ENCODE measurements around the gene CYP17A1.
"Not testable (repeated sequence)": the region's sequence is repeated elsewhere in the genome, so short reads cannot be mapped to it uniquely, and the experiment has no call there.

CYP17A1 gene

GRCh38 chr10:102837230-102837721 lies at the start of gene CYP17A1:
TSS of gene CYP17A1 (minus strand) at chr10:102837413. CDS start at chr10:102837361, 52 bp downstream.
- peak; percentile 25 for DNase-seq

GRCh38 chr10:102880256-102880655 lies 43.0 kb upstream of the CYP17A1 start:
- DNase-seq: no peak

- no peak for DNase-seq
These were observed 41.4 kb upstream of the CYP17A1 start for GRCh38 chr10:102878629-102879028.

GRCh38 chr10:102876747-102877153 lies 39.5 kb upstream of the CYP17A1 start:
- DNase-seq: no peak

GRCh38 chr10:102872163-102872562 lies 35.0 kb upstream of the CYP17A1 start:
- DNase-seq: peak; percentile 15

- DNase-seq: no peak
These were observed 33.0 kb upstream of the CYP17A1 start for GRCh38 chr10:102870221-102870620.

- peak; percentile 40 for DNase-seq
These were observed 32.3 kb upstream of the CYP17A1 start, which contains the start of gene AS3MT for GRCh38 chr10:102869258-102870198. TSS of gene AS3MT (plus strand) at chr10:102869470. CDS start at chr10:102869593, 123 bp downstream.

GRCh38 chr10:102868911-102869257 lies 31.7 kb upstream of the CYP17A1 start:
- peak; percentile 28 for DNase-seq

- no peak for DNase-seq
These were observed 28.4 kb upstream of the CYP17A1 start for GRCh38 chr10:102865620-102866019.

GRCh38 chr10:102863660-102864059 lies 26.4 kb upstream of the CYP17A1 start:
- DNase-seq: no peak

- DNase-seq: no peak
These were observed 22.7 kb upstream of the CYP17A1 start for GRCh38 chr10:102859911-102860310.

- DNase-seq: no peak
These were observed 19.7 kb upstream of the CYP17A1 start for GRCh38 chr10:102856758-102857424.

GRCh38 chr10:102855731-102856436 lies 18.7 kb upstream of the CYP17A1 start:
- DNase-seq: peak; percentile 99

GRCh38 chr10:102853237-102853636 lies 16.0 kb upstream of the CYP17A1 start:
- not testable (repeated sequence) for DNase-seq

GRCh38 chr10:102850025-102850518 lies 12.9 kb upstream of the CYP17A1 start:
- no peak for DNase-seq

GRCh38 chr10:102845352-102845902 lies 8.2 kb upstream of the CYP17A1 start:
- DNase-seq: no peak

GRCh38 chr10:102844190-102844776 lies 7.1 kb upstream of the CYP17A1 start:
- DNase-seq: not testable (repeated sequence)

- DNase-seq: not testable (repeated sequence)
These were observed 5.9 kb upstream of the CYP17A1 start for GRCh38 chr10:102843139-102843538.

GRCh38 chr10:102841827-102842345 lies 4.7 kb upstream of the CYP17A1 start:
- DNase-seq: no peak

- DNase-seq: not testable (repeated sequence)
These were observed 1.2 kb upstream of the CYP17A1 start for GRCh38 chr10:102838276-102838927.

- DNase-seq: peak; percentile 71
These were observed 2.2 kb downstream of the CYP17A1 start for GRCh38 chr10:102835007-102835482.

Data from fibroblast of skin of right biceps (primary cell).